ENCODE measurements around the gene HIVEP3.

Gene HIVEP3

GRCh38 chr1:41917835-41918449, 780 bp downstream of the HIVEP3 start:
- Histone ChIP-seq H3K9me3 (replicated peaks; ENCODE audit: insufficient read depth, low read length) (no peaks in the 10 kb centered on the region), H3K4me2 (ENCODE audit: low read depth, low read length) (peak overlapping the region; percentile 83), H4K20me1 (ENCODE audit: insufficient read depth, low read length) (no peaks in the 10 kb centered on the region), H2AFZ (ENCODE audit: low read length) (peak overlapping the region; percentile 89), H3K27me3 (replicated peaks; ENCODE audit: insufficient read depth, low read length) (no peaks in the 10 kb centered on the region), H3K9ac (ENCODE audit: low read length) (peak overlapping the region; percentile 56; the same call in 1 of the 2 replicates), H3K79me2 (ENCODE audit: low read length) (no peaks in the 10 kb centered on the region), H3K27ac (ENCODE audit: low read length) (no peak overlapping the region), H3K4me3 (ENCODE audit: low read length) (peak overlapping the region; percentile 68), H3K4me1 (ENCODE audit: low read length) (peaks cover 4% of the 10 kb centered on the region; the same call in 1 of the 2 replicates), H3F3A (ENCODE audit: insufficient read depth, low read length) (0 out of 2 replicates have a peak, but pooled peaks cover 8% of the 10 kb centered on the region), H3K36me3 (replicated peaks; ENCODE audit: insufficient read depth, low read length) (no peaks in the 10 kb centered on the region), H3K9me2 (replicated peaks; ENCODE audit: insufficient read depth, low read length) (no peaks in the 10 kb centered on the region)
- TF ChIP-seq CTCF (IDR thresholded peaks at IDR 0.05; ENCODE audit: low read length) (no peak), EZH2 (optimal IDR thresholded peaks at IDR 0.05; ENCODE audit: low read depth, low read length) (no peak), EZH2phosphoT487 (IDR thresholded peaks at IDR 0.05; ENCODE audit: low read length) (no peak)
- peak; percentile 41 for DNase-seq

- Histone ChIP-seq H3K36me3 (replicated peaks; ENCODE audit: insufficient read depth, low read length) (no peaks in the 10 kb centered on the region), H3K4me2 (ENCODE audit: low read depth, low read length) (peak overlapping the region; percentile 83), H3F3A (ENCODE audit: insufficient read depth, low read length) (0 out of 2 replicates have a peak, but pooled peaks cover 8% of the 10 kb centered on the region), H3K9ac (ENCODE audit: low read length) (no peak overlapping the region), H3K4me1 (ENCODE audit: low read length) (peaks cover 4% of the 10 kb centered on the region; the same call in 1 of the 2 replicates), H2AFZ (ENCODE audit: low read length) (no peak overlapping the region), H3K27me3 (replicated peaks; ENCODE audit: insufficient read depth, low read length) (no peaks in the 10 kb centered on the region), H3K9me3 (replicated peaks; ENCODE audit: insufficient read depth, low read length) (no peaks in the 10 kb centered on the region), H3K4me3 (ENCODE audit: low read length) (peak overlapping the region; percentile 68), H3K9me2 (replicated peaks; ENCODE audit: insufficient read depth, low read length) (no peaks in the 10 kb centered on the region), H3K79me2 (ENCODE audit: low read length) (no peaks in the 10 kb centered on the region), H3K27ac (ENCODE audit: low read length) (no peak overlapping the region), H4K20me1 (ENCODE audit: insufficient read depth, low read length) (no peaks in the 10 kb centered on the region)
- DNase-seq: no peak
- TF ChIP-seq EZH2 (optimal IDR thresholded peaks at IDR 0.05; ENCODE audit: low read depth, low read length) (no peak), EZH2phosphoT487 (IDR thresholded peaks at IDR 0.05; ENCODE audit: low read length) (no peak), CTCF (IDR thresholded peaks at IDR 0.05; ENCODE audit: low read length) (no peak)
These were observed 1.6 kb downstream of the HIVEP3 start for GRCh38 chr1:41917076-41917475.

GRCh38 chr1:41915786-41916571, 2.7 kb downstream of the HIVEP3 start:
- Histone ChIP-seq H3F3A (ENCODE audit: insufficient read depth, low read length) (0 out of 2 replicates have a peak, but pooled peaks cover 8% of the 10 kb centered on the region), H3K4me3 (ENCODE audit: low read length) (no peak overlapping the region), H3K79me2 (ENCODE audit: low read length) (no peaks in the 10 kb centered on the region), H4K20me1 (ENCODE audit: insufficient read depth, low read length) (no peaks in the 10 kb centered on the region), H3K4me2 (ENCODE audit: low read depth, low read length) (no peak overlapping the region), H3K9ac (ENCODE audit: low read length) (no peak overlapping the region), H3K36me3 (replicated peaks; ENCODE audit: insufficient read depth, low read length) (no peaks in the 10 kb centered on the region), H2AFZ (ENCODE audit: low read length) (no peak overlapping the region), H3K9me2 (replicated peaks; ENCODE audit: insufficient read depth, low read length) (no peaks in the 10 kb centered on the region), H3K4me1 (ENCODE audit: low read length) (peaks cover 4% of the 10 kb centered on the region; the same call in 1 of the 2 replicates), H3K9me3 (replicated peaks; ENCODE audit: insufficient read depth, low read length) (no peaks in the 10 kb centered on the region), H3K27me3 (replicated peaks; ENCODE audit: insufficient read depth, low read length) (no peaks in the 10 kb centered on the region), H3K27ac (ENCODE audit: low read length) (no peak overlapping the region)
- no peak for TF ChIP-seq EZH2 (optimal IDR thresholded peaks at IDR 0.05; ENCODE audit: low read depth, low read length)
- no peak for TF ChIP-seq CTCF (IDR thresholded peaks at IDR 0.05; ENCODE audit: low read length)
- DNase-seq: no peak
